GM12891 (cell line): ENCODE measurements around the gene DIDO1.

Source experiments
- POLR2A ChIP-seq: IDR thresholded peaks from 2 replicates; pipeline ENCODE4 v1.6.1; 2011; ENCODE audit warnings: low read depth, low read length, control low read depth
- POLR2AphosphoS5 ChIP-seq: IDR thresholded peaks from 2 replicates; pipeline ENCODE4 v1.6.1; 2011; ENCODE audit warnings: low read depth, low read length, control low read depth
- POU2F2 ChIP-seq: IDR thresholded peaks from 2 replicates; pipeline ENCODE4 v1.6.1; 2011; ENCODE audit warnings: low read depth, mild to moderate bottlenecking, control low read depth, low read length, moderate library complexity
- TAF1 ChIP-seq: IDR thresholded peaks from 2 replicates; pipeline ENCODE4 v1.6.1; 2011; ENCODE audit warnings: low read depth, low read length, control low read depth

DNA sequence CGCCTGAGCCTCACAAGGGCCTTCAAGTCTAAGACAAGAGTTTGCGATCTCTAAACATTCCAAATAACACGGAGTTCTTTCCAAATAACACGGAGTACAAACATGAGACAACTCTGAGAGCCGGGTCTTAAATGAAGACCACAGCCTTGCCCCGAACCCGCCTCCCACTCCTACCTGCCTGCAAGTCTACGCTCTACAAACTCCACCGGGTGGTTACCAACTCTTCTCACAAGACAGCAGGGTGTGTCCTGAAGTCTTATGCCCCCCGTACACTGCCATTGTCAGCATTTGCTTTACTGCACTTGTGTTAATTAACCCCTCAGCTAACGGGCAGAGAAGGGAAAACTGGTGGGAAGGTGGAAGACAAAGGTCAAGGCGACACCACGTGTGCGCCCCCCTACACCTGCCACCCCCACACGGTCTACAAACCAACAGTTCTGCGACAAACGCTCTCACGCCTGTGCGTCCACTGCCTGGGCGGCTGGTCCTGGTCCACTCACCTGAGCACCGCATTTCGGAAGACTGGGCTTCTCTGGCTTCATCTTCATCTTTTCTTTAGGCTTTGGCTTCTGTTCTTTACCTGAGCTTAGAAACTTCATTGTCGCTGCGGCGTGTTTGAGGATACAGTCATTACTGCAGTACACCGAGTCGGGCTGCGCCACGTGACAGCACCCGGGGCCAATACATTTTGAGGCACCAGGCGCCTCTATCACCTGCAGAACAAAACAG, 19.5 kb downstream of the DIDO1 start:
- TF ChIP-seq POLR2A (no peak), POLR2AphosphoS5 (no peak), POU2F2 (no peak), TAF1 (no peak)
